HepG2 (cell line): ENCODE measurements around the gene MAEA.

ENCODE experiments used
- HNF4A ChIP-seq: sonication (generic); formaldehyde crosslinking; IDR thresholded peaks from 2 replicates; pipeline ENCODE4 v1.4.0; 2020; ENCODE audit warnings: missing genetic modification reagents
- HNRNPL ChIP-seq: fragments of 200-400 bp; formaldehyde crosslinking; IDR thresholded peaks from 2 replicates; pipeline ENCODE4 v1.6.1; 2017; ENCODE audit warnings: mild to moderate bottlenecking, low read depth, low read length
- ISL2 ChIP-seq: sonication (generic); formaldehyde crosslinking; IDR thresholded peaks from 2 replicates; pipeline ENCODE4 v1.5.0; 2020; ENCODE audit warnings: missing genetic modification reagents
- MAFF ChIP-seq: IDR thresholded peaks from 2 replicates; pipeline ENCODE4 v1.6.1; 2011; ENCODE audit warnings: low read depth, low read length, improper control_type of control experiment
- NFE2 ChIP-seq: sonication (generic); formaldehyde crosslinking; IDR thresholded peaks from 2 replicates; pipeline ENCODE4 v1.4.0; 2020; ENCODE audit warnings: missing genetic modification reagents
- ZNF546 ChIP-seq: sonication (generic); formaldehyde crosslinking; conservative IDR thresholded peaks from 2 replicates; pipeline ENCODE4 v1.8.1; 2023; ENCODE audit warnings: mild to moderate bottlenecking, missing genetic modification reagents
- TF ChIP-seq, protein P1 (sequence below): sonication (generic); formaldehyde crosslinking; IDR thresholded peaks from 2 replicates; pipeline ENCODE4 v1.4.0; 2020; ENCODE audit warnings: missing genetic modification reagents
- TF ChIP-seq, protein P2 (sequence below): sonication (generic); formaldehyde crosslinking; IDR thresholded peaks from 2 replicates; pipeline ENCODE4 v1.4.0; 2020; ENCODE audit warnings: missing genetic modification reagents, borderline replicate concordance
- TF ChIP-seq, protein P3 (sequence below): sonication (generic); formaldehyde crosslinking; IDR thresholded peaks from 2 replicates; pipeline ENCODE4 v1.5.0; 2020; ENCODE audit warnings: mild to moderate bottlenecking, missing genetic modification reagents, moderate library complexity
- TF ChIP-seq, protein P4 (sequence below): sonication (generic); formaldehyde crosslinking; conservative IDR thresholded peaks from 2 replicates; pipeline ENCODE4 v1.8.1; 2023; ENCODE audit warnings: missing genetic modification reagents

DNA sequence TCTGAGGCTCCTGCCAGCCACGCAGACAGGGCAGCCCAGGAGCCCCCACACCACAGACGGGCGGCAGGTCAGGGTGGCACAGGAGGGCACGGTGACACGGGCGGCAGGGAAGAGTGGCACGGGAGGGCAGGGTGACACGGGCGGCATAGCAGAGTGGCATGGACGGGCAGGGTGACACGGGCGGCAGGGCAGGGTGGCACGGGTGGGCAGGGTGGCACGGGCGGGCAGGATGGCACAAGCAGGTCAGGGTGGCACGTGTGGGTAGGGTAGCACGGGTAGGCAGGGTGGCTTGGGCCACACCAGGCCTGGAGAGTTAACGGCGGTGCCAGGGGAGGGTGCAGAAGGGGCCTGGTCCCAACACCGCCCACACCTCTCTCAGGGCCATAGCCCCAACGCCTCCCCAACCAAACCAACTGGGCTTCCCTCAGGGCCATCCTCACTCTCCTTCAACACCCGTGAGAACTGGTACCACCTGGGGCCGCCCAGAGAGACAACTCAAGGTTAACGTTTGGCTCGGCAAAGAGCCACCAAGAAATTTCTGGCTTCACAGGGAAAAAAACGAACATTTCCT, 44.1 kb upstream of the MAEA start:
- no peak for TF ChIP-seq NFE2
- TF ChIP-seq HNF4A (CRISPR knock-in tag) = no peak
- TF ChIP-seq, protein P1, sequence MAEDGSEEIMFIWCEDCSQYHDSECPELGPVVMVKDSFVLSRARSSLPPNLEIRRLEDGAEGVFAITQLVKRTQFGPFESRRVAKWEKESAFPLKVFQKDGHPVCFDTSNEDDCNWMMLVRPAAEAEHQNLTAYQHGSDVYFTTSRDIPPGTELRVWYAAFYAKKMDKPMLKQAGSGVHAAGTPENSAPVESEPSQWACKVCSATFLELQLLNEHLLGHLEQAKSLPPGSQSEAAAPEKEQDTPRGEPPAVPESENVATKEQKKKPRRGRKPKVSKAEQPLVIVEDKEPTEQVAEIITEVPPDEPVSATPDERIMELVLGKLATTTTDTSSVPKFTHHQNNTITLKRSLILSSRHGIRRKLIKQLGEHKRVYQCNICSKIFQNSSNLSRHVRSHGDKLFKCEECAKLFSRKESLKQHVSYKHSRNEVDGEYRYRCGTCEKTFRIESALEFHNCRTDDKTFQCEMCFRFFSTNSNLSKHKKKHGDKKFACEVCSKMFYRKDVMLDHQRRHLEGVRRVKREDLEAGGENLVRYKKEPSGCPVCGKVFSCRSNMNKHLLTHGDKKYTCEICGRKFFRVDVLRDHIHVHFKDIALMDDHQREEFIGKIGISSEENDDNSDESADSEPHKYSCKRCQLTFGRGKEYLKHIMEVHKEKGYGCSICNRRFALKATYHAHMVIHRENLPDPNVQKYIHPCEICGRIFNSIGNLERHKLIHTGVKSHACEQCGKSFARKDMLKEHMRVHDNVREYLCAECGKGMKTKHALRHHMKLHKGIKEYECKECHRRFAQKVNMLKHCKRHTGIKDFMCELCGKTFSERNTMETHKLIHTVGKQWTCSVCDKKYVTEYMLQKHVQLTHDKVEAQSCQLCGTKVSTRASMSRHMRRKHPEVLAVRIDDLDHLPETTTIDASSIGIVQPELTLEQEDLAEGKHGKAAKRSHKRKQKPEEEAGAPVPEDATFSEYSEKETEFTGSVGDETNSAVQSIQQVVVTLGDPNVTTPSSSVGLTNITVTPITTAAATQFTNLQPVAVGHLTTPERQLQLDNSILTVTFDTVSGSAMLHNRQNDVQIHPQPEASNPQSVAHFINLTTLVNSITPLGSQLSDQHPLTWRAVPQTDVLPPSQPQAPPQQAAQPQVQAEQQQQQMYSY (CRISPR knock-in tag) = no peak
- no peak for TF ChIP-seq ISL2 (CRISPR knock-in tag)
- no peak for TF ChIP-seq MAFF
- TF ChIP-seq, protein P2, sequence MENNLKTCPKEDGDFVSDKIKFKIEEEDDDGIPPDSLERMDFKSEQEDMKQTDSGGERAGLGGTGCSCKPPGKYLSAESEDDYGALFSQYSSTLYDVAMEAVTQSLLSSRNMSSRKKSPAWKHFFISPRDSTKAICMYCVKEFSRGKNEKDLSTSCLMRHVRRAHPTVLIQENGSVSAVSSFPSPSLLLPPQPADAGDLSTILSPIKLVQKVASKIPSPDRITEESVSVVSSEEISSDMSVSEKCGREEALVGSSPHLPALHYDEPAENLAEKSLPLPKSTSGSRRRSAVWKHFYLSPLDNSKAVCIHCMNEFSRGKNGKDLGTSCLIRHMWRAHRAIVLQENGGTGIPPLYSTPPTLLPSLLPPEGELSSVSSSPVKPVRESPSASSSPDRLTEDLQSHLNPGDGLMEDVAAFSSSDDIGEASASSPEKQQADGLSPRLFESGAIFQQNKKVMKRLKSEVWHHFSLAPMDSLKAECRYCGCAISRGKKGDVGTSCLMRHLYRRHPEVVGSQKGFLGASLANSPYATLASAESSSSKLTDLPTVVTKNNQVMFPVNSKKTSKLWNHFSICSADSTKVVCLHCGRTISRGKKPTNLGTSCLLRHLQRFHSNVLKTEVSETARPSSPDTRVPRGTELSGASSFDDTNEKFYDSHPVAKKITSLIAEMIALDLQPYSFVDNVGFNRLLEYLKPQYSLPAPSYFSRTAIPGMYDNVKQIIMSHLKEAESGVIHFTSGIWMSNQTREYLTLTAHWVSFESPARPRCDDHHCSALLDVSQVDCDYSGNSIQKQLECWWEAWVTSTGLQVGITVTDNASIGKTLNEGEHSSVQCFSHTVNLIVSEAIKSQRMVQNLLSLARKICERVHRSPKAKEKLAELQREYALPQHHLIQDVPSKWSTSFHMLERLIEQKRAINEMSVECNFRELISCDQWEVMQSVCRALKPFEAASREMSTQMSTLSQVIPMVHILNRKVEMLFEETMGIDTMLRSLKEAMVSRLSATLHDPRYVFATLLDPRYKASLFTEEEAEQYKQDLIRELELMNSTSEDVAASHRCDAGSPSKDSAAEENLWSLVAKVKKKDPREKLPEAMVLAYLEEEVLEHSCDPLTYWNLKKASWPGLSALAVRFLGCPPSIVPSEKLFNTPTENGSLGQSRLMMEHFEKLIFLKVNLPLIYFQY (CRISPR knock-in tag) = no peak
- peak; percentile 98 for TF ChIP-seq HNRNPL
- TF ChIP-seq, protein P3, sequence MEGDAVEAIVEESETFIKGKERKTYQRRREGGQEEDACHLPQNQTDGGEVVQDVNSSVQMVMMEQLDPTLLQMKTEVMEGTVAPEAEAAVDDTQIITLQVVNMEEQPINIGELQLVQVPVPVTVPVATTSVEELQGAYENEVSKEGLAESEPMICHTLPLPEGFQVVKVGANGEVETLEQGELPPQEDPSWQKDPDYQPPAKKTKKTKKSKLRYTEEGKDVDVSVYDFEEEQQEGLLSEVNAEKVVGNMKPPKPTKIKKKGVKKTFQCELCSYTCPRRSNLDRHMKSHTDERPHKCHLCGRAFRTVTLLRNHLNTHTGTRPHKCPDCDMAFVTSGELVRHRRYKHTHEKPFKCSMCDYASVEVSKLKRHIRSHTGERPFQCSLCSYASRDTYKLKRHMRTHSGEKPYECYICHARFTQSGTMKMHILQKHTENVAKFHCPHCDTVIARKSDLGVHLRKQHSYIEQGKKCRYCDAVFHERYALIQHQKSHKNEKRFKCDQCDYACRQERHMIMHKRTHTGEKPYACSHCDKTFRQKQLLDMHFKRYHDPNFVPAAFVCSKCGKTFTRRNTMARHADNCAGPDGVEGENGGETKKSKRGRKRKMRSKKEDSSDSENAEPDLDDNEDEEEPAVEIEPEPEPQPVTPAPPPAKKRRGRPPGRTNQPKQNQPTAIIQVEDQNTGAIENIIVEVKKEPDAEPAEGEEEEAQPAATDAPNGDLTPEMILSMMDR (CRISPR knock-in tag) = no peak
- TF ChIP-seq ZNF546 (CRISPR knock-in tag) = no peak
- TF ChIP-seq, protein P4, sequence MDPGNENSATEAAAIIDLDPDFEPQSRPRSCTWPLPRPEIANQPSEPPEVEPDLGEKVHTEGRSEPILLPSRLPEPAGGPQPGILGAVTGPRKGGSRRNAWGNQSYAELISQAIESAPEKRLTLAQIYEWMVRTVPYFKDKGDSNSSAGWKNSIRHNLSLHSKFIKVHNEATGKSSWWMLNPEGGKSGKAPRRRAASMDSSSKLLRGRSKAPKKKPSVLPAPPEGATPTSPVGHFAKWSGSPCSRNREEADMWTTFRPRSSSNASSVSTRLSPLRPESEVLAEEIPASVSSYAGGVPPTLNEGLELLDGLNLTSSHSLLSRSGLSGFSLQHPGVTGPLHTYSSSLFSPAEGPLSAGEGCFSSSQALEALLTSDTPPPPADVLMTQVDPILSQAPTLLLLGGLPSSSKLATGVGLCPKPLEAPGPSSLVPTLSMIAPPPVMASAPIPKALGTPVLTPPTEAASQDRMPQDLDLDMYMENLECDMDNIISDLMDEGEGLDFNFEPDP (CRISPR knock-in tag) = no peak
